Astrocyte (in vitro differentiated cells and primary cell): Measurements from ENCODE around the gene NIPSNAP3A. TPM values are rescaled to one million over a fixed set of nuclear protein-coding genes. Genes with fewer than 3 reads are reported as not detected.

ENCODE experiments used
- DNase-seq: peaks from one replicate; pipeline ENCODE4 v3.0.0-alpha.2; 2010; ENCODE audit warnings: low read depth
- FAIRE-seq: peaks from 2 replicates; lab custom pipeline; 2011; peaks lifted over from hg19 to GRCh38; lab: Jason Lieb, UNC
- H2AFZ ChIP-seq: 2 replicates; pipeline ENCODE4 v1.6.0; 2012; ENCODE audit warnings: low read depth, low read length, inconsistent platforms
- H3K27ac ChIP-seq: 2 replicates; pipeline ENCODE4 v1.5.1; 2011; ENCODE audit warnings: low read depth, low read length, inconsistent platforms
- H3K27me3 ChIP-seq: 2 replicates; pipeline ENCODE4 v1.6.0; 2011; ENCODE audit warnings: low read length, inconsistent platforms; ENCODE audit not compliant: insufficient read depth
- H3K36me3 ChIP-seq: 2 replicates; pipeline ENCODE4 v1.5.1; 2011; ENCODE audit warnings: low read length, inconsistent platforms; ENCODE audit not compliant: insufficient read depth
- H3K4me1 ChIP-seq: 2 replicates; pipeline ENCODE4 v1.5.1; 2011; ENCODE audit warnings: low read length, inconsistent platforms; ENCODE audit not compliant: insufficient read depth
- H3K4me2 ChIP-seq: 2 replicates; pipeline ENCODE4 v1.6.0; 2012; ENCODE audit warnings: low read length, inconsistent platforms
- H3K4me3 ChIP-seq: 2 replicates; pipeline ENCODE4 v1.5.1; 2011; ENCODE audit warnings: low read depth, mild to moderate bottlenecking, low read length, inconsistent platforms; ENCODE audit not compliant: insufficient read depth
- H3K79me2 ChIP-seq: 2 replicates; pipeline ENCODE4 v1.6.0; 2012; ENCODE audit warnings: mild to moderate bottlenecking, low read length, inconsistent platforms; ENCODE audit not compliant: insufficient read depth
- H3K9ac ChIP-seq: 2 replicates; pipeline ENCODE4 v1.6.0; 2012; ENCODE audit warnings: mild to moderate bottlenecking, low read length, inconsistent platforms
- H3K9me3 ChIP-seq: 2 replicates; pipeline ENCODE4 v1.5.1; 2012; ENCODE audit warnings: low read depth, mild to moderate bottlenecking, low read length, inconsistent platforms; ENCODE audit not compliant: insufficient read depth
- H4K20me1 ChIP-seq: 2 replicates; pipeline ENCODE4 v1.6.0; 2012; ENCODE audit warnings: low read length, inconsistent platforms; ENCODE audit not compliant: insufficient read depth
- H3K27ac Mint-ChIP-seq: one replicate; pipeline ENCODE4 v1.8.0; 2021; ENCODE audit warnings: mild to moderate bottlenecking, mixed read lengths; ENCODE audit not compliant: unreplicated experiment
- H3K27me3 Mint-ChIP-seq: one replicate; pipeline ENCODE4 v1.8.0; 2021; ENCODE audit warnings: low read depth, mixed read lengths; ENCODE audit not compliant: unreplicated experiment
- H3K36me3 Mint-ChIP-seq: one replicate; pipeline ENCODE4 v1.8.0; 2021; ENCODE audit warnings: low read depth, mixed read lengths; ENCODE audit not compliant: unreplicated experiment
- H3K4me1 Mint-ChIP-seq: one replicate; pipeline ENCODE4 v1.8.0; 2021; ENCODE audit warnings: low read depth, mixed read lengths; ENCODE audit not compliant: unreplicated experiment
- H3K4me3 Mint-ChIP-seq: one replicate; pipeline ENCODE4 v1.8.0; 2021; ENCODE audit warnings: mild to moderate bottlenecking, moderate library complexity, mixed read lengths; ENCODE audit not compliant: unreplicated experiment
- H3K9me3 Mint-ChIP-seq: one replicate; pipeline ENCODE4 v1.8.0; 2021; ENCODE audit warnings: mild to moderate bottlenecking, mixed read lengths; ENCODE audit not compliant: unreplicated experiment
- CTCF ChIP-seq: IDR thresholded peaks from 2 replicates; pipeline ENCODE4 v1.5.1; 2011; ENCODE audit warnings: low read depth, mild to moderate bottlenecking, inconsistent platforms, low read length, moderate library complexity; ENCODE audit not compliant: insufficient read depth
- EZH2 ChIP-seq: IDR thresholded peaks from 2 replicates; pipeline ENCODE4 v1.6.1; 2012; ENCODE audit warnings: mild to moderate bottlenecking, low read length, inconsistent platforms; ENCODE audit not compliant: insufficient read depth
- total RNA-seq: library from RNA; stranded (reverse); gene quantifications from 2 replicates; pipeline ENCODE4 v1.2.1, GENCODE V29; 2021

NIPSNAP3A gene
- total RNA-seq, 1 donor from 2014 or later = 25.9 TPM

- Histone ChIP-seq H3K9ac (no peak overlapping the region), H3K9me3 (no peaks in the 10 kb centered on the region), H3K79me2 (no peaks in the 10 kb centered on the region), H4K20me1 (peaks cover 12% of the 10 kb centered on the region), H3K27me3 (no peaks in the 10 kb centered on the region), H3K36me3 (peaks cover 68% of the 10 kb centered on the region), H3K4me1 (no peaks in the 10 kb centered on the region), H3K27ac (no peak overlapping the region), H3K4me3 (no peak overlapping the region), H2AFZ (no peak overlapping the region), H3K4me2 (no peak overlapping the region)
- FAIRE-seq = no peak
- no peak for TF ChIP-seq CTCF
- TF ChIP-seq EZH2 = no peak
- Mint-ChIP-seq H3K9me3 (no peaks in the 10 kb centered on the region), H3K4me3 (no peak overlapping the region), H3K27ac (no peak overlapping the region), H3K36me3 (peaks cover 30% of the 10 kb centered on the region), H3K4me1 (no peaks in the 10 kb centered on the region), H3K27me3 (no peaks in the 10 kb centered on the region)
- no peak for DNase-seq
Measured at GRCh38 chr9:104800068-104800785, 52.7 kb downstream of the NIPSNAP3A start.

DNA sequence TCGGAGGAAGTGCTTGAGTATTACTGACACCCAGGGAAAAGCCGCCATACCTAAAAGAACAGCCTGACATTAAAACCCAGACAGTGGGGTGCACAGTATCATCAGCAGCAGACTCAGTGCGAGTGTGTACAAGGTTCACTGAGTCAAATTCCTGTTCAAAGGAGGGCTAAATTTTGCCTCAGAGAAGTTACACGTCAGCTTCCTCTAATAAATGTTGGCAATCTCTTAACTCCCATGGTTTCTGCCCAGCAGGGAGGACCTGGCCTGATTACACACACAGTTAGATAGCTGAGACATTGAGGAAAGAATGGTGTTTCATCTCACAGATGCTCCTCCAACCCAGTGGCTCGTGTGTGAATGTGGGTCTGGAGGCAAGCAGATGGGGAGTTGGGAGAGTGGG lies 54.6 kb downstream of the NIPSNAP3A start:
- no peak overlapping the region for H3K27ac Mint-ChIP-seq
- Histone ChIP-seq H3K4me3 (no peak overlapping the region), H3K27ac (no peak overlapping the region), H3K4me2 (no peak overlapping the region), H2AFZ (no peak overlapping the region), H3K36me3 (peaks cover 63% of the 10 kb centered on the region), H3K9me3 (no peaks in the 10 kb centered on the region), H3K27me3 (no peaks in the 10 kb centered on the region), H3K4me1 (no peaks in the 10 kb centered on the region), H3K79me2 (no peaks in the 10 kb centered on the region), H4K20me1 (peaks cover 20% of the 10 kb centered on the region), H3K9ac (no peak overlapping the region)
- H3K4me1 Mint-ChIP-seq = no peaks in the 10 kb centered on the region
- H3K4me3 Mint-ChIP-seq = no peak overlapping the region
- FAIRE-seq (no peak), DNase-seq (peak; percentile 31)
- H3K27me3 Mint-ChIP-seq = no peaks in the 10 kb centered on the region
- peaks cover 23% of the 10 kb centered on the region for H3K36me3 Mint-ChIP-seq
- TF ChIP-seq CTCF = no peak
- no peak for TF ChIP-seq EZH2
- H3K9me3 Mint-ChIP-seq = no peaks in the 10 kb centered on the region

DNA sequence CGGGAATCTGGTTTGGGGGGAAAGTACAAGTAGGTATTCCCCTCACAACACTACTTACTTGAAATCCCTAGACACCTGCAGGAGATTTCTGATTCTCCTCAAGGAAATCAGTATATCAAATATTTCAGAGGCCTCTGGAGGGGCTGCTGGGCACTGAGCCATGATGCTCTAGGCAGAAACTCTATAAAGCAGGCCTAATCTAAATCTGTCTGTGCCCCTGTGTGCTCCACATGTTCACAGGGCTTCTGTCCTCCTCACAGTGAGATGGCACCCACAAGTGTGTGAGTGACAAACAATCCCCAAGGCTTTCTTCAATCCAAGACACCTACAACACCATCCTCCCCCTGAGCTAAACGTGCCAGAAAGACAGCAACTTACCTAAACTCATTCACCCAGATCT lies 55.4 kb downstream of the NIPSNAP3A start:
- H3K79me2 ChIP-seq = no peaks in the 10 kb centered on the region
- no peaks in the 10 kb centered on the region for H3K4me1 ChIP-seq
- peaks cover 20% of the 10 kb centered on the region for H4K20me1 ChIP-seq
- Mint-ChIP-seq H3K36me3 (peaks cover 20% of the 10 kb centered on the region), H3K4me3 (no peak overlapping the region), H3K4me1 (no peaks in the 10 kb centered on the region), H3K27me3 (no peaks in the 10 kb centered on the region), H3K9me3 (no peaks in the 10 kb centered on the region), H3K27ac (no peak overlapping the region)
- TF ChIP-seq CTCF (no peak), EZH2 (no peak)
- H3K4me3 ChIP-seq = no peak overlapping the region
- H3K27me3 ChIP-seq = no peaks in the 10 kb centered on the region
- peaks cover 57% of the 10 kb centered on the region for H3K36me3 ChIP-seq
- no peak overlapping the region for H3K4me2 ChIP-seq
- no peak overlapping the region for H3K27ac ChIP-seq
- DNase-seq (no peak), FAIRE-seq (no peak)
- no peaks in the 10 kb centered on the region for H3K9me3 ChIP-seq
- no peak overlapping the region for H3K9ac ChIP-seq
- H2AFZ ChIP-seq = no peak overlapping the region
